OCI-LY1 (cell line): ENCODE results near the gene P4HA2.

Experiments
- EZH2 ChIP-seq: fragments of 200-600 bp; sonication (generic), shearing (Covaris generic); IDR thresholded peaks from 2 replicates; pipeline ENCODE4 v1.8.0; 2017; ENCODE audit warnings: borderline replicate concordance, mixed run types, mild to moderate bottlenecking, antibody characterized with exemption, low read length, moderate library complexity, mixed read lengths
- TF ChIP-seq, protein P1 (sequence below): fragments of 200-600 bp; sonication (generic), shearing (Covaris generic); IDR thresholded peaks from 2 replicates; pipeline ENCODE4 v1.5.1; 2017; ENCODE audit warnings: mild to moderate bottlenecking, antibody characterized with exemption, low read length, moderate library complexity, mixed read lengths

DNA sequence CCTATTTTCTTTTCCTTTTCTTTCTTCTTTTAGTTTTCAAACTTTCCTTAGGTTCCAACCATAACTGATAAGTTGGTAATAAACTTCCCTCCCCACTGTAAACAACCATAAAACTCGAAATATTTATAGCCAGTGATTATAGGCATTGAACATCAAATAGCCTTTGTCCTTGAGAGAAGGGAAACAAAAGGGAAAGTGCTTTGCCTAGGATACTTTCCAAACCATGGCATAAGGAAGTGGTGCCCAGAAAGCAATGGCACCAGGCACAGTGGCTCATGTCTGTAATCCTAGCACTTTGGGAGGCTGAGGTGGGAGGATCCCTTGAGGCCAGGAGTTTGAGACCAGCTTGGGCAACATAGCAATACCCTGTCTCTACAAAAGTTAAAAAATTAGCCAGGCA is 17.9 kb upstream of the P4HA2 start:
- TF ChIP-seq EZH2 = no peak
- TF ChIP-seq, protein P1, sequence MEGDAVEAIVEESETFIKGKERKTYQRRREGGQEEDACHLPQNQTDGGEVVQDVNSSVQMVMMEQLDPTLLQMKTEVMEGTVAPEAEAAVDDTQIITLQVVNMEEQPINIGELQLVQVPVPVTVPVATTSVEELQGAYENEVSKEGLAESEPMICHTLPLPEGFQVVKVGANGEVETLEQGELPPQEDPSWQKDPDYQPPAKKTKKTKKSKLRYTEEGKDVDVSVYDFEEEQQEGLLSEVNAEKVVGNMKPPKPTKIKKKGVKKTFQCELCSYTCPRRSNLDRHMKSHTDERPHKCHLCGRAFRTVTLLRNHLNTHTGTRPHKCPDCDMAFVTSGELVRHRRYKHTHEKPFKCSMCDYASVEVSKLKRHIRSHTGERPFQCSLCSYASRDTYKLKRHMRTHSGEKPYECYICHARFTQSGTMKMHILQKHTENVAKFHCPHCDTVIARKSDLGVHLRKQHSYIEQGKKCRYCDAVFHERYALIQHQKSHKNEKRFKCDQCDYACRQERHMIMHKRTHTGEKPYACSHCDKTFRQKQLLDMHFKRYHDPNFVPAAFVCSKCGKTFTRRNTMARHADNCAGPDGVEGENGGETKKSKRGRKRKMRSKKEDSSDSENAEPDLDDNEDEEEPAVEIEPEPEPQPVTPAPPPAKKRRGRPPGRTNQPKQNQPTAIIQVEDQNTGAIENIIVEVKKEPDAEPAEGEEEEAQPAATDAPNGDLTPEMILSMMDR = no peak
